CD14-positive monocyte (primary cell): ENCODE results near the gene SELENOO. TPM values are rescaled to one million over a fixed set of nuclear protein-coding genes. Genes with fewer than 3 reads are reported as not detected.
A peak's percentile ranks its signal among the peaks of the same experiment; 100 is the strongest.

Experiments used
- DNase-seq, 3 donors: peaks; one replicate each; pipeline ENCODE4 v3.0.0-alpha.2; 2011 to 2022
- H2AFZ ChIP-seq: 2 replicates; pipeline ENCODE4 v1.6.0; 2012; ENCODE audit warnings: mild to moderate bottlenecking, low read depth, low read length, inconsistent platforms; ENCODE audit not compliant: insufficient read depth, poor library complexity, severe bottlenecking
- H3K27ac ChIP-seq, 2 donors: 1 replicate in 1 of 2; 2 replicates in 1 of 2; pipeline ENCODE4 v1.5.1; 2012 to 2013; ENCODE audit warnings: low read length in 2 of 2, control low read depth in 1 of 2, inconsistent platforms in 1 of 2, low read depth in 1 of 2, mild to moderate bottlenecking in 1 of 2
- H3K27me3 ChIP-seq, 2 donors: one replicate each; pipeline versions ENCODE4 v1.6.0 to v1.6.1; 2011 to 2013; ENCODE audit warnings: low read length in 2 of 2; ENCODE audit not compliant: control insufficient read depth in 2 of 2, insufficient read depth in 2 of 2
- H3K36me3 ChIP-seq, 2 donors: replicated peaks in 1 of 2; 1 replicate in 1 of 2; 2 replicates in 1 of 2; pipeline versions ENCODE4 v1.5.1 to v1.6.1; 2012 to 2013; ENCODE audit warnings: low read length in 2 of 2, control low read depth in 1 of 2, inconsistent platforms in 1 of 2, mild to moderate bottlenecking in 1 of 2; ENCODE audit not compliant: insufficient read depth in 2 of 2, control insufficient read depth in 1 of 2
- H3K4me1 ChIP-seq, 2 donors: 1 replicate in 1 of 2; 2 replicates in 1 of 2; pipeline versions ENCODE4 v1.5.1 to v1.6.1; 2012 to 2013; ENCODE audit warnings: low read length in 2 of 2, control low read depth in 1 of 2, inconsistent platforms in 1 of 2, mild to moderate bottlenecking in 1 of 2, moderate library complexity in 1 of 2; ENCODE audit not compliant: insufficient read depth in 2 of 2, control insufficient read depth in 1 of 2
- H3K4me2 ChIP-seq: replicated peaks from 2 replicates; pipeline ENCODE3; 2012; ENCODE audit warnings: low read length, moderate library complexity, mild to moderate bottlenecking; ENCODE audit not compliant: poor library complexity, severe bottlenecking; ENCODE audit errors: extremely low read depth
- H3K4me3 ChIP-seq, 3 experiments: fragments of 200-600 bp in 1 of 3; sonication (generic) in 1 of 3; replicated peaks in 1 of 3; 1 replicate in 2 of 3; 2 replicates in 1 of 3; pipeline ENCODE4 v1.5.1; 2011 to 2013; ENCODE audit warnings: low read length in 3 of 3, mild to moderate bottlenecking in 3 of 3, control low read depth in 2 of 3, low read depth in 2 of 3, inconsistent platforms in 1 of 3, moderate library complexity in 1 of 3
- H3K79me2 ChIP-seq: 2 replicates; pipeline ENCODE4 v1.6.0; 2012; ENCODE audit warnings: mild to moderate bottlenecking, control low read depth, inconsistent platforms, low read length, moderate library complexity; ENCODE audit not compliant: insufficient read depth
- H3K9ac ChIP-seq: 2 replicates; pipeline ENCODE4 v1.6.0; 2017; ENCODE audit warnings: low read length, mild to moderate bottlenecking; ENCODE audit not compliant: insufficient read depth, poor library complexity, severe bottlenecking
- H3K9me3 ChIP-seq, 2 donors: replicated peaks in 1 of 2; 1 replicate in 1 of 2; 2 replicates in 1 of 2; pipeline versions ENCODE4 v1.5.1 to v1.6.1; 2012 to 2013; ENCODE audit warnings: low read length in 2 of 2, control low read depth in 1 of 2; ENCODE audit not compliant: control insufficient read depth in 1 of 2, insufficient read depth in 1 of 2
- H4K20me1 ChIP-seq: 2 replicates; pipeline ENCODE4 v1.6.0; 2012; ENCODE audit warnings: mild to moderate bottlenecking, low read length, control low read depth, moderate library complexity; ENCODE audit not compliant: insufficient read depth
- H3K27ac Mint-ChIP-seq, 7 donors: one replicate each; pipeline ENCODE4 v1.8.0; 2020; ENCODE audit warnings: mild to moderate bottlenecking in 7 of 7, mixed read lengths in 7 of 7, moderate library complexity in 6 of 7, inconsistent platforms in 2 of 7
- H3K27me3 Mint-ChIP-seq, 3 donors: one replicate each; pipeline ENCODE4 v1.8.0; 2021 to 2022; ENCODE audit warnings: low read depth in 3 of 3, mild to moderate bottlenecking in 3 of 3, mixed read lengths in 3 of 3, moderate library complexity in 3 of 3, inconsistent platforms in 1 of 3
- H3K36me3 Mint-ChIP-seq, 2 donors: one replicate each; pipeline ENCODE4 v1.8.0; 2020; ENCODE audit warnings: mixed read lengths in 2 of 2, inconsistent platforms in 1 of 2, mild to moderate bottlenecking in 1 of 2
- H3K4me1 Mint-ChIP-seq: one replicate; pipeline ENCODE4 v1.8.0; 2020; ENCODE audit warnings: mild to moderate bottlenecking, mixed read lengths
- H3K4me3 Mint-ChIP-seq, 2 donors: one replicate each; pipeline ENCODE4 v1.8.0; 2020; ENCODE audit warnings: mild to moderate bottlenecking in 2 of 2, mixed read lengths in 2 of 2, moderate library complexity in 1 of 2
- H3K9me3 Mint-ChIP-seq, 7 donors: one replicate each; pipeline ENCODE4 v1.8.0; 2020 to 2022; ENCODE audit warnings: mixed read lengths in 7 of 7, mild to moderate bottlenecking in 6 of 7, moderate library complexity in 6 of 7, inconsistent platforms in 2 of 7
- WGBS: methylation state at CpG from one replicate; pipeline ENCODE4 v1.1.5; 2013; ENCODE audit warnings: missing lambda C conversion rate; ENCODE audit not compliant: insufficient coverage; 5-methylcytosine and 5-hydroxymethylcytosine counted together
- intact Hi-C, 2 donors: fragments of 100-400 bp; cut with micrococcal nuclease; formaldehyde crosslinking; loops; one replicate each; pipeline versions ENCODE4 v1.15.0 to v1.15.1; 2023
- polyA plus RNA-seq, 3 donors: library from polyadenylated mRNA; depleted of rRNA in 1 of 3; unstranded in 2 of 3; stranded (reverse) in 1 of 3; fragments of 300-500 nt in 2 of 3; fragments of >200 nt in 1 of 3; fragmentation: Illumina TruSeq in 2 of 3; gene quantifications; 1 replicate in 2 of 3; 2 replicates in 1 of 3; pipeline ENCODE4 v1.2.3, GENCODE V29; 2012 to 2021
- TF ChIP-seq, protein P1 (sequence below): fragments of 200-600 bp; IDR thresholded peaks from one replicate; pipeline ENCODE4 v1.8.0; 2022; ENCODE audit warnings: antibody characterized with exemption, mild to moderate bottlenecking

The SELENOO gene
- polyA plus RNA-seq, 3 donors = 2.7 to 76.9 (median 8.7) TPM

DNA sequence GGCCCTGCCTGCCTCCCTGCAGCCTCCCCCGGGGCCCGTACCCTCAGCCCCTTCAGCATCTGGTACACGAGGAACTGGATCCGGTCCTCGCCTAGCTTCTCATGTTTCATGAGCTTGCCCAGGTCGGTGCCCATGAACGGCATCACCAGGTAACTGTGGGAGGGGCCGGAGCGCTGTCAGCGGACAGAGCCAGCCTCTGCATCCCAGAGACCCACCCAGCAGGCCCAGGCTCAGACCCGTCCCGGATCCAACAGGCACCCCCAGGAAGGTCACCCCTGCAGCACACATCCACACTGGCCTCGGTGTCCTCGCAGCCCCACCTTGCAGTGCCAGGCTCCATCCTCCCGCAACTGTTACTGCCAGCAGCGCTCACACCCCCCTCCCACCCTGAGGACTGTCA, 56.2 kb downstream of the SELENOO start:
- peaks cover 0 to 2% of the 10 kb centered on the region in 2 donors for H3K9me3 ChIP-seq
- TF ChIP-seq, protein P1, sequence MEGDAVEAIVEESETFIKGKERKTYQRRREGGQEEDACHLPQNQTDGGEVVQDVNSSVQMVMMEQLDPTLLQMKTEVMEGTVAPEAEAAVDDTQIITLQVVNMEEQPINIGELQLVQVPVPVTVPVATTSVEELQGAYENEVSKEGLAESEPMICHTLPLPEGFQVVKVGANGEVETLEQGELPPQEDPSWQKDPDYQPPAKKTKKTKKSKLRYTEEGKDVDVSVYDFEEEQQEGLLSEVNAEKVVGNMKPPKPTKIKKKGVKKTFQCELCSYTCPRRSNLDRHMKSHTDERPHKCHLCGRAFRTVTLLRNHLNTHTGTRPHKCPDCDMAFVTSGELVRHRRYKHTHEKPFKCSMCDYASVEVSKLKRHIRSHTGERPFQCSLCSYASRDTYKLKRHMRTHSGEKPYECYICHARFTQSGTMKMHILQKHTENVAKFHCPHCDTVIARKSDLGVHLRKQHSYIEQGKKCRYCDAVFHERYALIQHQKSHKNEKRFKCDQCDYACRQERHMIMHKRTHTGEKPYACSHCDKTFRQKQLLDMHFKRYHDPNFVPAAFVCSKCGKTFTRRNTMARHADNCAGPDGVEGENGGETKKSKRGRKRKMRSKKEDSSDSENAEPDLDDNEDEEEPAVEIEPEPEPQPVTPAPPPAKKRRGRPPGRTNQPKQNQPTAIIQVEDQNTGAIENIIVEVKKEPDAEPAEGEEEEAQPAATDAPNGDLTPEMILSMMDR = no peak
- intact Hi-C loops = no loop called here
- 90% methylated on average over 12 of the region's 16 CpGs for WGBS
- peaks cover 0 to under 1% (median 0%) of the 10 kb centered on the region in 7 donors for H3K9me3 Mint-ChIP-seq
- H3K4me2 ChIP-seq = no peak overlapping the region
- no peak overlapping the region for H3K4me3 Mint-ChIP-seq
- H3K4me3 ChIP-seq = no peak overlapping the region
- H3K27ac ChIP-seq = no peak overlapping the region
- H3K36me3 ChIP-seq = no peaks in the 10 kb centered on the region
- no peaks in the 10 kb centered on the region for H3K36me3 Mint-ChIP-seq
- no peak overlapping the region for H2AFZ ChIP-seq
- peaks cover 7 to 18% of the 10 kb centered on the region in 2 donors for H3K4me1 ChIP-seq
- H3K4me1 Mint-ChIP-seq = peaks cover 6% of the 10 kb centered on the region
- H3K27ac Mint-ChIP-seq = peak overlapping the region in 1 of 7 donors; percentile 5
- peaks cover 4% of the 10 kb centered on the region for H4K20me1 ChIP-seq
- H3K27me3 Mint-ChIP-seq = peaks cover 18 to 28% (median 18%) of the 10 kb centered on the region in 3 donors
- no peak for DNase-seq
- peaks cover 5 to 19% of the 10 kb centered on the region in 2 donors for H3K27me3 ChIP-seq
- H3K9ac ChIP-seq = no peak overlapping the region
- no peaks in the 10 kb centered on the region for H3K79me2 ChIP-seq

DNA sequence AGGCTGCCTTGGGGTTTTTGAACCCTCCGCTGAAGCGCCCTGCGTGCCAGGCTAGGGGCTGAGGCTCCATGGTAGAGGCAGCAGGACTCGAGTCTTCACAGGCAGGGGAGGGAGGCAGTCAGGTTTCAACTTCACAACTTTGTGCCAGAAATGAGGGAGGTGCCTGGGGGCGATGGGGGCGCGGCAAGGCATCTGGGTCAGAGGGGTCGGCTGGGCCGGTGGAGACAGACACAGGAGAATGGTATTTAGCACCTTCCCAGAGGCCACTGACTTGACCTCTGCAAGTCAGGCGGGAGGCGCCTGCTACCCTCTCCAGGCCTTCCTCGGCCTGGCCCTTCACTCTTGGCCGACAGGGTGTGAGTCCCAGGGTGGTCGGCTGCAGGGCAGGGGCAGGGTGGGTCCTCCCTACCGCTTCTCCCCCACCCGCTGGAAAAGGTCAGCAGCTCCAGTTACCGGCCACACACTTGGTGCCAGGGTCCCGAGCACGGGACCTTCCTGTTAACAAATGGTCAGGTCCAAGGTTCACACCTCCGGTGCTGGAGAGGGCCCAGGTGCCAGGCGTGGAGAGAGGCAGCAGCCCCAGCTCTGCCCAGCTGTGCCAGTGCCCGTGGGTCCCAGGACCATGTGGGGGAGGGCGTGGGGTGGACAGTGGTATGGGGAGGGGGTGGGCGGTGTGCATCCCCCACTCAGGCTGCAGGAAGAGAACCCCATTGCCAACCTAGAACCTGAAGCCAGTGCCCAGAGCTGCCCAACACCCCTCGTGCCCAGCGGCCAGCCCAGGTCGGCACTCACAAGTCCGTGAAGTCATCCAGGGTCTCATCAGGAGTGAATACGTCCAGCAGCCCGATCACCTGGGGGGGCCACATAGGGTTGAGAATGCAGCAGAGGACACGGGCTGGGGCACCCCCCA, 56.9 kb downstream of the SELENOO start:
- H3K36me3 ChIP-seq = no peaks in the 10 kb centered on the region
- no peaks in the 10 kb centered on the region for H3K36me3 Mint-ChIP-seq
- H3K4me3 Mint-ChIP-seq = no peak overlapping the region
- H4K20me1 ChIP-seq = no peaks in the 10 kb centered on the region
- no peaks in the 10 kb centered on the region for H3K79me2 ChIP-seq
- H3K4me3 ChIP-seq = no peak overlapping the region
- H3K4me1 ChIP-seq = peaks cover 9 to 20% of the 10 kb centered on the region in 2 donors
- H3K27me3 ChIP-seq = peaks cover 10 to 26% of the 10 kb centered on the region in 2 donors
- TF ChIP-seq, protein P1 = no peak
- peaks cover 0 to 3% (median 0%) of the 10 kb centered on the region in 7 donors for H3K9me3 Mint-ChIP-seq
- H3K9me3 ChIP-seq = peaks cover 0 to 7% of the 10 kb centered on the region in 2 donors
- H3K9ac ChIP-seq = no peak overlapping the region
- H3K4me2 ChIP-seq = no peak overlapping the region
- no peak overlapping the region for H3K27ac Mint-ChIP-seq
- no peak for DNase-seq
- no peak overlapping the region for H3K27ac ChIP-seq
- WGBS = 91% methylated on average over 27 of the region's 31 CpGs
- intact Hi-C loops = no loop called here
- no peak overlapping the region for H2AFZ ChIP-seq
- H3K27me3 Mint-ChIP-seq = peaks cover 22 to 35% (median 24%) of the 10 kb centered on the region in 3 donors
- H3K4me1 Mint-ChIP-seq = peaks cover 10% of the 10 kb centered on the region
